ENCODE data around the gene TBC1D16. TPM values are rescaled to one million over a fixed set of nuclear protein-coding genes. Genes with fewer than 3 reads are reported as not detected.

TBC1D16 gene
- total RNA-seq, 1 experiment from 2014 or later = 96.1 TPM

DNA sequence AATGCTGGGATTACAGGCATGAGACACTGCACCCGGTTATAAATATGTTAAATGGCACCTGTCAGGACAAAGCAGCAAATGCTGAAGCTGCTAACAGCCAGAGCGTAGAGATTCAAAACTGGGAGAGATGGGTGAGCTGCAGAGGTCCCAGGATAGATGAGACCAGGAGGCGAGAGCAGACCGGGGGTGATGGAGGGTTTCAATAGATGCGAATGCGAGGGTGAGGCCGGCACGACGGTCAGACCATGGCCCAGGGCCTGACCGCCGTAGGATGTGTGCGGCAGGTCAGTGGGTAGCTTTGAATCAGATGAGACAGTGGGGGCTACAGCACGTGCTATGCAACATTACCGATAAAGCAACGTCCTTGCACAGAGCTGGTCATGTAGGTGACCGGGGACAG is 15.0 kb upstream of the TBC1D16 start (continued):
- no peak for TF ChIP-seq NFYB (CRISPR knock-in tag; conservative IDR thresholded peaks at IDR 0.05; ENCODE audit: low read depth)
- no peak for TF ChIP-seq EMX1 (CRISPR knock-in tag; IDR thresholded peaks at IDR 0.05)
- no peak for TF ChIP-seq SOX15 (CRISPR knock-in tag; IDR thresholded peaks at IDR 0.05)
- TF ChIP-seq, protein P1, sequence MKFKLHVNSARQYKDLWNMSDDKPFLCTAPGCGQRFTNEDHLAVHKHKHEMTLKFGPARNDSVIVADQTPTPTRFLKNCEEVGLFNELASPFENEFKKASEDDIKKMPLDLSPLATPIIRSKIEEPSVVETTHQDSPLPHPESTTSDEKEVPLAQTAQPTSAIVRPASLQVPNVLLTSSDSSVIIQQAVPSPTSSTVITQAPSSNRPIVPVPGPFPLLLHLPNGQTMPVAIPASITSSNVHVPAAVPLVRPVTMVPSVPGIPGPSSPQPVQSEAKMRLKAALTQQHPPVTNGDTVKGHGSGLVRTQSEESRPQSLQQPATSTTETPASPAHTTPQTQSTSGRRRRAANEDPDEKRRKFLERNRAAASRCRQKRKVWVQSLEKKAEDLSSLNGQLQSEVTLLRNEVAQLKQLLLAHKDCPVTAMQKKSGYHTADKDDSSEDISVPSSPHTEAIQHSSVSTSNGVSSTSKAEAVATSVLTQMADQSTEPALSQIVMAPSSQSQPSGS (CRISPR knock-in tag; IDR thresholded peaks at IDR 0.05; ENCODE audit: borderline replicate concordance, low read depth) = no peak

DNA sequence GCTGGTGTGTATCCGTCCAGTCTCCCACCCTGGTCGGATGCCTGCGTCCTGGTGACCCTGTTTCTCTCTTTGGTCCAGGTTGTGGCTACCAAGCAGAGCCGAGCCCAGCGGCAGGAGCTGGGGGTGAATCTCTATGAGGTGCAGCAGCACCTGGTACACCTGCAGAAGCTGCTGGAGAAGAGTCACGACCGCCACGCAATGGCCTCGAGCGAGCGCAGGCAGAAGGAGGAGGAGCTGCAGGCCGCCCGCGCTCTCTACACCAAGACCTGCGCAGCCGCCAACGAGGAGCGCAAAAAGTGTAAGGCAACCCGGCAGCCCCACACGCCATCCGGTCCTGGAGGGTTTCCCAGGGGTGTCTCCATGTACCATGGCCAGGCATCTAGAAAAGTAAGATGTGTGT is 14.3 kb upstream of the TBC1D16 start:
- CTCF ChIA-PET = interaction anchor here (1.0 to 1.6 kb wide), 2 partner anchors 33 to 141 kb away, joined by 3 read pairs; no protein-coding TSS in a partner anchor

More for the DNA sequence above, 14.3 kb upstream of the TBC1D16 start:
- no peak for DNase-seq (ENCODE audit: low spot score)
- Mint-ChIP-seq H3K27ac (no peak overlapping the region), H3K9me3 (no peaks in the 10 kb centered on the region), H3K4me1 (peaks cover 9% of the 10 kb centered on the region), H3K27me3 (ENCODE audit: low read depth) (no peaks in the 10 kb centered on the region), H3K4me3 (no peak overlapping the region), H3K36me3 (peaks cover 7% of the 10 kb centered on the region)
- ATAC-seq = no peak
- POLR2A ChIA-PET = interaction anchor here (0.6 kb wide), 1 partner anchor 9 kb away, joined by 4 read pairs; no protein-coding TSS in a partner anchor
- TF ChIP-seq FOXK1 (CRISPR knock-in tag; IDR thresholded peaks at IDR 0.05) (no peak), TCF7 (CRISPR knock-in tag; IDR thresholded peaks at IDR 0.05; ENCODE audit: low read depth) (no peak), EMX1 (CRISPR knock-in tag; IDR thresholded peaks at IDR 0.05) (no peak), NR2C2 (CRISPR knock-in tag; IDR thresholded peaks at IDR 0.05) (no peak), ZNF317 (CRISPR knock-in tag; IDR thresholded peaks at IDR 0.05; ENCODE audit: borderline replicate concordance, low read depth) (no peak), OVOL2 (CRISPR knock-in tag; IDR thresholded peaks at IDR 0.05; ENCODE audit: borderline replicate concordance) (no peak), NFATC4 (CRISPR knock-in tag; IDR thresholded peaks at IDR 0.05) (no peak)
- TF ChIP-seq, protein P2, sequence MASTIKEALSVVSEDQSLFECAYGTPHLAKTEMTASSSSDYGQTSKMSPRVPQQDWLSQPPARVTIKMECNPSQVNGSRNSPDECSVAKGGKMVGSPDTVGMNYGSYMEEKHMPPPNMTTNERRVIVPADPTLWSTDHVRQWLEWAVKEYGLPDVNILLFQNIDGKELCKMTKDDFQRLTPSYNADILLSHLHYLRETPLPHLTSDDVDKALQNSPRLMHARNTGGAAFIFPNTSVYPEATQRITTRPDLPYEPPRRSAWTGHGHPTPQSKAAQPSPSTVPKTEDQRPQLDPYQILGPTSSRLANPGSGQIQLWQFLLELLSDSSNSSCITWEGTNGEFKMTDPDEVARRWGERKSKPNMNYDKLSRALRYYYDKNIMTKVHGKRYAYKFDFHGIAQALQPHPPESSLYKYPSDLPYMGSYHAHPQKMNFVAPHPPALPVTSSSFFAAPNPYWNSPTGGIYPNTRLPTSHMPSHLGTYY (CRISPR knock-in tag; IDR thresholded peaks at IDR 0.05) = no peak
- TF ChIP-seq, protein P3, sequence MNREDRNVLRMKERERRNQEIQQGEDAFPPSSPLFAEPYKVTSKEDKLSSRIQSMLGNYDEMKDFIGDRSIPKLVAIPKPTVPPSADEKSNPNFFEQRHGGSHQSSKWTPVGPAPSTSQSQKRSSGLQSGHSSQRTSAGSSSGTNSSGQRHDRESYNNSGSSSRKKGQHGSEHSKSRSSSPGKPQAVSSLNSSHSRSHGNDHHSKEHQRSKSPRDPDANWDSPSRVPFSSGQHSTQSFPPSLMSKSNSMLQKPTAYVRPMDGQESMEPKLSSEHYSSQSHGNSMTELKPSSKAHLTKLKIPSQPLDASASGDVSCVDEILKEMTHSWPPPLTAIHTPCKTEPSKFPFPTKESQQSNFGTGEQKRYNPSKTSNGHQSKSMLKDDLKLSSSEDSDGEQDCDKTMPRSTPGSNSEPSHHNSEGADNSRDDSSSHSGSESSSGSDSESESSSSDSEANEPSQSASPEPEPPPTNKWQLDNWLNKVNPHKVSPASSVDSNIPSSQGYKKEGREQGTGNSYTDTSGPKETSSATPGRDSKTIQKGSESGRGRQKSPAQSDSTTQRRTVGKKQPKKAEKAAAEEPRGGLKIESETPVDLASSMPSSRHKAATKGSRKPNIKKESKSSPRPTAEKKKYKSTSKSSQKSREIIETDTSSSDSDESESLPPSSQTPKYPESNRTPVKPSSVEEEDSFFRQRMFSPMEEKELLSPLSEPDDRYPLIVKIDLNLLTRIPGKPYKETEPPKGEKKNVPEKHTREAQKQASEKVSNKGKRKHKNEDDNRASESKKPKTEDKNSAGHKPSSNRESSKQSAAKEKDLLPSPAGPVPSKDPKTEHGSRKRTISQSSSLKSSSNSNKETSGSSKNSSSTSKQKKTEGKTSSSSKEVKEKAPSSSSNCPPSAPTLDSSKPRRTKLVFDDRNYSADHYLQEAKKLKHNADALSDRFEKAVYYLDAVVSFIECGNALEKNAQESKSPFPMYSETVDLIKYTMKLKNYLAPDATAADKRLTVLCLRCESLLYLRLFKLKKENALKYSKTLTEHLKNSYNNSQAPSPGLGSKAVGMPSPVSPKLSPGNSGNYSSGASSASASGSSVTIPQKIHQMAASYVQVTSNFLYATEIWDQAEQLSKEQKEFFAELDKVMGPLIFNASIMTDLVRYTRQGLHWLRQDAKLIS (CRISPR knock-in tag; IDR thresholded peaks at IDR 0.05; ENCODE audit: borderline replicate concordance) = no peak
- TF ChIP-seq, protein P4, sequence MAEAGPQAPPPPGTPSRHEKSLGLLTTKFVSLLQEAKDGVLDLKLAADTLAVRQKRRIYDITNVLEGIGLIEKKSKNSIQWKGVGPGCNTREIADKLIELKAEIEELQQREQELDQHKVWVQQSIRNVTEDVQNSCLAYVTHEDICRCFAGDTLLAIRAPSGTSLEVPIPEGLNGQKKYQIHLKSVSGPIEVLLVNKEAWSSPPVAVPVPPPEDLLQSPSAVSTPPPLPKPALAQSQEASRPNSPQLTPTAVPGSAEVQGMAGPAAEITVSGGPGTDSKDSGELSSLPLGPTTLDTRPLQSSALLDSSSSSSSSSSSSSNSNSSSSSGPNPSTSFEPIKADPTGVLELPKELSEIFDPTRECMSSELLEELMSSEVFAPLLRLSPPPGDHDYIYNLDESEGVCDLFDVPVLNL (CRISPR knock-in tag; IDR thresholded peaks at IDR 0.05; ENCODE audit: borderline replicate concordance, low read depth) = no peak
- TF ChIP-seq, protein P5, sequence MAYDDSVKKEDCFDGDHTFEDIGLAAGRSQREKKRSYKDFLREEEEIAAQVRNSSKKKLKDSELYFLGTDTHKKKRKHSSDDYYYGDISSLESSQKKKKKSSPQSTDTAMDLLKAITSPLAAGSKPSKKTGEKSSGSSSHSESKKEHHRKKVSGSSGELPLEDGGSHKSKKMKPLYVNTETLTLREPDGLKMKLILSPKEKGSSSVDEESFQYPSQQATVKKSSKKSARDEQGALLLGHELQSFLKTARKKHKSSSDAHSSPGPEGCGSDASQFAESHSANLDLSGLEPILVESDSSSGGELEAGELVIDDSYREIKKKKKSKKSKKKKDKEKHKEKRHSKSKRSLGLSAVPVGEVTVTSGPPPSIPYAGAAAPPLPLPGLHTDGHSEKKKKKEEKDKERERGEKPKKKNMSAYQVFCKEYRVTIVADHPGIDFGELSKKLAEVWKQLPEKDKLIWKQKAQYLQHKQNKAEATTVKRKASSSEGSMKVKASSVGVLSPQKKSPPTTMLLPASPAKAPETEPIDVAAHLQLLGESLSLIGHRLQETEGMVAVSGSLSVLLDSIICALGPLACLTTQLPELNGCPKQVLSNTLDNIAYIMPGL (CRISPR knock-in tag; IDR thresholded peaks at IDR 0.05) = no peak
